NCI-H1417 (cell line): Measurements from ENCODE around the gene LHPP.
"Not testable (repeated sequence)": the region's sequence is repeated elsewhere in the genome, so short reads cannot be mapped to it uniquely, and the experiment has no call there.

Experiments used
- DNase-seq, 3 experiments: peaks; one replicate each; lab custom pipeline; 2025; lab: John Stamatoyannopoulos, UW

Gene LHPP

DNA sequence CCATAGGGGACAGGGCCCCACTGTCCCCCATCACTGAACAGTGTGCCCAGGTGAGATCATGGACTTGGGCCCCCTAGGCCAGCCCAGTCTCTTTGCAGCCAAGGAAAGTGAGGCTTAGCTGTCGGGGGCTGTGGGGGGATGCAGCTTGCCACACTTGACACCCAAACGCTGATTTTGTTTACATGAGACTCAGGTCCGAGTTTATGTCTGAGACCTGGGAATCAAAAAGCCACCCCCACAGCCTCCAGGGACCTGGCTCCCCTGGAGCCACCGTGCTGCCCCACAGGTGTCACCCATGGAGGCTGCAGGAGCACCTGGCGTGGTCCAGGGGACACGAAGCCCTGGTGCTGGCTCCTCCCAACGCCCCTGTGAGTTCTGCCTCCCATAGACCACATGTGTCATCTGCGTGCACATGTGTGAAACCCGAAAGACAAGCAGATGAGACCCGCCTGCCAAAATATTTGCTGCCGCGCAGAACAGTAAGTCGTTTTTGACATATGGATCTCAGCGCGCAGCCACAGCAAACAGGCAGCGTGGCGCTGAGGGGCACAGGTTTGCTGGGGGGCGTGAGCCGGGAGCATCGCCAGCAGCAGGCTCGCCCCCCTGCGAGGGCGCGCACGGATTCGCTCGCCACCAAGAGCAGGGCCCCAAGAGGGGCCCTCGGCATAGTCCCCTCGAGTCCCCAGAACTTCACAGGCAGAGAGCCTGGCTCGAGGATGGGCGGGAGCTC is 112.3 kb downstream of the LHPP start:
- DNase-seq = no peak

DNA sequence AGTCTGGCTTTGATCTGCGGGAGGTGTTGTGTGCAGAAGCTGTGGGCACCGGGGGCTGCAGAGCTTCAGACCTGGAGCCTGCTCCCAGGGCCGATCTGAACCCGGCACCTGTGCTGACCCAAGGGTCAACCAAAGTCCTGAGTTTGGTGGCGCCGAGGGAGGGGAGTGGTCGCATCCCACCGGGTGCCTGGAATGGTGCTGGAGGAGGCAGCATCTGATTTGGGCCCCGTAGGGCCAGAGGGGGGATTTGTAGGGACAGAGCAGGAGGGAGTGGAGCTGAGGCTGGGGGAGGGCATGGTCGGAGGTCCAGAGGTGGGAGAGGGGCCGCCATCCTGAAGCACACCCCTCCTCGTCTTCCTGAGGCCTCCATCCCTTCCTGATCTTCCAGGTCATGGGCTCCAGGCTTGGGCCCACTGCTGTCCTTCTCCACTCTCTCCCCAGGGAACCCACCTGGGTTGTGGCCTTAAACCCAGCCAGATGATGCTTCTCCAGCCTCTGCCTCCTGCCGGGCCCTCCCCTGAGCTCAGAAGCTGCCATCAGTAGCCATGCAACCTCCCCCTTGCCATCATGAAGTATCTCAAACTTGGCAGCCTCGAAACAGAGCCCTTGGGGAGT is 112.9 kb downstream of the LHPP start:
- no peak for DNase-seq

DNA sequence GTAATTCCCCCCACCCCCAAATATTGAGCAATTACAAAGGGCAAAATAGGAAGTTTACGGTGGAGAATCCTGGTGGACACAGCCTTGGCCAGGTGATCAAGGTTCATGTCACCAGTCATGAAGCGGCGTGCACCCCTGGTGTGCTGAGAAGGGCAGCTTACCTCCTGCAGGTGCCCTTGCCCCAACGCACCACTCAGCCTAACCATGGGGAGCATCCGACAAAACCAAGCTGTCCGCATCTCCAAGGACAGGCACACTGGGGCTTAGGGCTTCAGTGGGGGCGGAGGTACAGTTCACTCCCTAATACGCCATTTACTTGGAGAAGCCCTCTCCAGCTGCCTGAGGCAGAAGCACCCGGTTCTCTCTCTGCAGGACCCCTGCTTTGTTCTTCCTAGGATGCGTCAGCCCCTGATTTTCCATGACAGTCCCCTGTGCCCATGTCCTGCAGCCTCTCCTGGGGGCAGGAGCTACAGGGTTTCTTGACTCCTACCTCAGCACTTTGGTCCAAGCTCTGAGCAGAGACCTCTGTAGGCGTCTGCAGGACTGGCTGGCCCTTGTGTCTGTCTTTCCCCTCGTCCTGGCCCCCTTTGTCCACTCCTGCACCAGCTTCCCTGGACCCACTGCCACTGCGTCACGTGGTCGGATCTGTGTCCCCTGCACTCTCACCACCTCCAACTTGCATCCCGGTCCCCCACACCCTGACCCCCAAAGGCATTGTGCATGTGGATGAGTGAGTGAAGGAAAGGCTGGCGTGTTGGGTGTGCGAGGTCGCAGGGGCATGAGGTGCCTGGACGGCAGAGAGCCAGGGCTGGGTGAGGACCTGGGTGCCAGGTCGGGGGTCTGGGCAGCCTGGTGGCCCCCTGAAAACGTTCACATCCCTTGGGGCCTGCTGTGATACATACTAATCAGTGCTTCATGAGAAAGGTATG is 113.7 kb downstream of the LHPP start:
- DNase-seq = no peak

DNA sequence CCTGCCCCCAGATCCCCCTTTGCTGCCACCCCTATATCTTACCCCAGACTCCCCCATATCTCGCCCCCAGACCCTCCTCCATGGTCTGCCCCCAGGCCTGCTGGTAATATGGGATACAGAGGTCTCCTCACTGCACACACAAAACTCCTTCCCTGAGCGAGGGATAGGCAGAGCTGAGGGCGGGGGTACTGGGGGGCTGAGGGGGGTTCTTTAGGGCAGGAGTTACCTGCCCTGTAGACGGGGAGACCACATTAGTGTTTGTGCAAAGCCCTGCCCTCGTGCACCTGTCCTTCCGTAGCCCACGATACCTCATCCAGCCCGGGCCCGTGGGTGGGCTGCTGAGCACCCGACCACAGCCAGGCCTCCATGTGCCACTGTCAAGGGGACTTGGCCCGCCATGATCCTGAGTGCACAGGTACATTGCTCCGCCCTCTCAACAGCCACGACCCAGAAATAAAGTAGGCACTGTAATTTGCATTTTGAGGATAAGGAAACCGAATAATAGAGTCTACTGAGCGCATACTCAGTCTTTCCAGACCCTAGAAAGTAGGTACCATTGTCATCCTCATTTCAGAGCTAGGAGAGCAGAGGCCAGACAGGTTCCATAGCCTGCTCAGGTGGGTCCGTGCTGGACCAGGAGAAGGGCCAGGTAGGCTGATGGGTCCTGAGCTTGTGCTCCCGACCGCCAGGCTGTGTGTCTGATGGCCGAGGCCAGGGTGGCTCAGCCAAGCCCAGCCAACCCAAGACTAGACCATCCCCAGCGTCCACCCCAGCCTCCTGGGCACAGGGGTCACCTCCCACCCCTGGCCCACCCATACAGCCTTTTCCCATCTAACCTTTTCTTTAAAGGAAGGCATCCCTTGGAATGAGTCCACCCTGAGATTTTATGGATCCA is 115.2 kb downstream of the LHPP start:
- no peak for DNase-seq

DNA sequence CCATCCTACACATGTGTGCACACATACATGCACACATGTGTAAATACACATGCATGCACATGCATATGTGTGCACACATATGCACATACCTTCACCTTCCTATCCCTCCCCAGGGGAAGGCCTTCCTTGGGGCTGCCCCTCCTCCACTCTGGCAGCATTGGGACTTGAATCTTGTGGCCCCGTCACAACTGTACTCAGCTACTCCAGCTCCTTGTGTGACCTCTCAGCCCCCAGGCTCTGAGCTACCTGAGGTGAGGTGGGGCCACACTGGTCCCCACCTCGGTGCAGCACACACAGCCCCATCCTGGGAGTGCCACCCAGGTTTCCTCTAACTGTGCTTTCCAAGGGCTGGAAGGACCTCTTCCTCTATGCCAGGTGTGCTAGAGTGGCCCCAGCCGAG is 116.0 kb downstream of the LHPP start:
- no peak for DNase-seq

DNA sequence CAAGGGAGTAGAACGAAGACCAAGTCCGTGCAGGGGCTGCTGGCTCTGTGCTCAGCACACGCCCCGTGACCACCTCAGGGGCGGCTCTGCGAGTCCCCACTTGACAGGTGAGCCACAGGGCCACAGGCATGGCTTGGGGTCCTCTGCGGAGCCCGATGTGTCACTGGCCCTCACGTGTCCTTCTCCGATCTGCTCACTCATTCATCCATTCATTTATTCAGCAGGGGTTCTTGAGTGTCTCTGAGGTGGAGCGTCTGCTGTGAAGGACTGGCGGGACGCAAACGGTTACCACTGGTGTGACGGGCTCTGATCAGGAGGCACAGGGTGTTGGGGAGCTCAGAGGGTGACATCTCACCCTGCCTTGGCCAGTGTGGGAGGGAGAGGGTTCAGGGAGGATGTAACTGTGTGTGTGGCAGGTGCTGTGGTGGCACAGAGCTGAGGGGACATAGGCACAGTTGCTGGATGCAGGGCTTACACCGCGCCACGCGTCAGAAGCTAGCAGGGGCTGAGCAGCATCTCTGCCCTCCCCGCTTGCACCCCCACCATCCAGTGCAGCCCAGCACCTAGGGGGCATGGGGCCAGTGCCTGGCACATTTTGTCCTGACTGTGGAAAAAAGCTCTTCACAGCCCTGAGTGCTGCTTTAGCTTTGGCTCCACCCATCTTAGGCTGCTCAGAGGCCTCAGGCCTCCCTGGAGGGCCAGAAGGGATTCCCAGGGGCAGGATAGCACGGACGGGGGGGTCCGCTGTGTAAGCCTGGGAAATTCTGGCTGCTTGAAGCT is 116.8 kb downstream of the LHPP start:
- no peak for DNase-seq

DNA sequence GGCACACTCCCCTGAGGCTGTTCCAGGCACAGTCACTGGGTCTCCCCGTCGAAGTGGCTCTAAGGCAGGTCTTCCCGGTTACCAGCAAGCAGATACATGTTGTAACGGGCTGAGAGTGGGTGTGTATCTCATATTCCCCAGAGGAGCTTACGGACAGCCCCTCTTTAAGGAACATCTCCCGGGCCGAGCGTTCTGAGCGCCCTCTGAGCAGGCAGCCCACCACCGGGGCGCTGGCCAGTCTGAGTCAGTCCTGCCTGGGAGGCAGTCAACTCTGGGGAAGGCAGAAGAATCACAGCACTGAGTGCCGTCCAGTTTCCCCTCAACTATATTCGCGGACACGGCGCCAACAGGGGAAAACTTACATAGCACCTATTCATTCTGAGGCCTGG is 117.4 kb downstream of the LHPP start:
- no peak for DNase-seq

DNA sequence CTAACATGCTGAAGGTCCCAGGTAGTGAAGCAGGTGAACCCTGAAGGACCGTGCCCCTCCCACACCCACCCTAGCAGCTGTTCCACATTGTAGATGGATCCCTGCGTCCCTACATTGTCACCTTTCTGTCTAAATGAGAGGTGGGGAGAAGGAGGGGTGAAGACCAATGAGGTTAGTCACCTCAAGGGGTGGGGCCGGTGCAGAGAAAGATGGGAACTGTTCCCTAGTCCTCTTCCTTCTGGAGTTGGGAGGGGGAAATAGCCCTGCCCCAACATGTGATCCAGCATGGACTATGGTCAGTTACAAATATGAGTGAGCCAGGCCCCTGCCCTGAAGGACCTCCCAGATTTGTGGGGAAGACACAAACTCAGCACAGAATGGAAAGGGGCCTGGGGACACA is 124.5 kb downstream of the LHPP start:
- no peak for DNase-seq

DNA sequence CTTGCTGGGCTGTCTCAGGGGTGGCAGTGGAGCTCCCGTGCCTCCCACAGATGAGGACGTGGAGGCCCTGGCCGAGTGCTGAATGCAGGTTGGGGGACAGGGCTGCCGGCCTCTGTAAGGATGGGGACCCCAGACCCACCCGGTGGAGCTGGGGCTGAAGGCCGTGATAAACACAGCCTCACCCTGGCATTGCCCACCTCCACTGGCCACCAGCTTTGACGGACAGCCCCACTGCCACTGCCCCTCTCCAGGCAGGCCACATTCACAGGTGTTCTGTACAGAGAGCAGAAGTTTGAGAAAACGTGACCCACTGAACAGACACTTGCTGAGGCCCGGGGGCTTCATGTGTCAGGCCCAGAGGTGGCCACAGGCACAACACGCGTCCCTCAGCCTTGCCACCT is 126.2 kb downstream of the LHPP start:
- DNase-seq = no peak

DNA sequence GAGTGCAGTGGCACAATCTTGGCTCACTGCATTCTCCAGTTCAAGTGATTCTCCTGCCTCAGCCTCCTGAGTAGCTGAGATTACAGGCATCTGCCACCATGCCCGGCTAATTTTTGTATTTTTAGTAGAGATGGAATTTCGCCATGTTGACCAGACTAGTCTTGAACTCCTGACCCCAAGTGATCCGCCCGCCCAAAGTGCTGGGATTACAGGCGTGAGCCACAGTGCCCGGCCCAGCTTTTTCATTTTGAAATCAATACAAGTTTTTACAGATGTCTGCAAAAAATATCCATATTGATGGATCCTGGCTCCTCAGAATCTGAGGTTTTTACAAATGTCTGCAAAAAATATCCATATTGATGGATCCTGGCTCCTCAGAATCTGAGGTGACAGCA is 126.7 kb downstream of the LHPP start:
- DNase-seq = not testable (repeated sequence)

DNA sequence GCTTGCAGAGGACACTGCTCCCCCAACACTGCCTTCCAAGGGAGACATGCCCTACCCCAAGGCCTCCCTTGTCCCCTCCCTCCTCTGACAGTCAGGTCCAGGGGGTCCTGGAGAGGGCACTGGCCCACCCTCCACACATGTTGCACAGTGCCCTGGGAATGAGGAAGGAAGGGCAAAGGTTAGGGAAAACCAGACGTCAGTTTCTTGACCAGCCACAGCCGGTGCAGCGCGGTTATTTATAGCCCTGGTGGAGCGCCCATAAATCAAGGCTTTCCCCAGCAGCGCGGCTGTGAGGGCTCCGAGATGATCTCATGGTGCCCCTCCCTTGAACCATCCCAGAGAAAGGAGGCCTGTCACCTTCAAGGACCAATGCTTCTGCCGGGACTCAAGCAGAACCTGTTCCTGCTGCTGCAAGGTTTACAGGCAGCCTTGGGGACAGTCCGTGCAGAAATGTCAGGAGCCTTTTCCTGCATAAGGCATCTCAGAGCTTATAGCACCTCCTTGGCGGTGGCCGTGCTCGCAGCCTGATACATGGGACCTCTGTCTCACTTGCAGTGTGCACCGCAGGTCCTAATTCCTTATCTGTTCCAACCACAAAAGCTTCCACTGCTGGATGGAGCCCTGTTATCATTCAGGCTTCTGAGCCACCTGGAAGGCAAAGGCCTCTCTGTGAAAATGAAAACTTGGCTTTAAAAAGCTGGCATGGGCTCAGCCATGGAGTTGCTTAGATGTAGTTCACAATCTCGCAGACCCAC is 127.3 kb downstream of the LHPP start:
- DNase-seq = peak; percentile 30 to 78 (median 31)

DNA sequence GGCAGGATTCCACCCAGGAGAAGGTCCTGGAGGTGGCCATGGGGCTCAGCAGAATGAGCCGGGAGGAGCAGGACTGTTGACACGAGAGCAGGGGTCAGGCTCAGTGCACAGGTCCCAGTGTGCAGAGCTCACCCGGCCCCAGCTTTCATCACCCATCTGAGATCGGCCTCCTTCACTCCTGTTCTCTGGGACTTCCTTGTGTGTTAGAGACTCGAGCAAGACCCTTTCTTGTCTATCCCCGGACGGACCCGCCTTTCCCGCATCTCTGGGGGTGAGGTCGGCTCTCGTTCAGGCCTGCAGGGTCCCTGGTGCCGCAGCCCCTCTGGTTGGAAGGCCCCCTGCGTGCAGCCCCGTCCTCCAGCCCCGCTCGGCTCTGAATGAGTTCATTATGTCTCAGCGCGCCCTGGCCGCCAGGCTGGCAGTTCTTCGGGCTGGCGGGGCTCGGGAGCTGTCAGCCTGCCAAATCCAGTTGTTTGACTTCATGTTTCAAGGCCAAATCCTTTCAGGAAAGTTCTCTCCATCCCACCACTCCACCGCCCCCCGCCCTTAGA is 127.9 kb downstream of the LHPP start:
- no peak for DNase-seq

DNA sequence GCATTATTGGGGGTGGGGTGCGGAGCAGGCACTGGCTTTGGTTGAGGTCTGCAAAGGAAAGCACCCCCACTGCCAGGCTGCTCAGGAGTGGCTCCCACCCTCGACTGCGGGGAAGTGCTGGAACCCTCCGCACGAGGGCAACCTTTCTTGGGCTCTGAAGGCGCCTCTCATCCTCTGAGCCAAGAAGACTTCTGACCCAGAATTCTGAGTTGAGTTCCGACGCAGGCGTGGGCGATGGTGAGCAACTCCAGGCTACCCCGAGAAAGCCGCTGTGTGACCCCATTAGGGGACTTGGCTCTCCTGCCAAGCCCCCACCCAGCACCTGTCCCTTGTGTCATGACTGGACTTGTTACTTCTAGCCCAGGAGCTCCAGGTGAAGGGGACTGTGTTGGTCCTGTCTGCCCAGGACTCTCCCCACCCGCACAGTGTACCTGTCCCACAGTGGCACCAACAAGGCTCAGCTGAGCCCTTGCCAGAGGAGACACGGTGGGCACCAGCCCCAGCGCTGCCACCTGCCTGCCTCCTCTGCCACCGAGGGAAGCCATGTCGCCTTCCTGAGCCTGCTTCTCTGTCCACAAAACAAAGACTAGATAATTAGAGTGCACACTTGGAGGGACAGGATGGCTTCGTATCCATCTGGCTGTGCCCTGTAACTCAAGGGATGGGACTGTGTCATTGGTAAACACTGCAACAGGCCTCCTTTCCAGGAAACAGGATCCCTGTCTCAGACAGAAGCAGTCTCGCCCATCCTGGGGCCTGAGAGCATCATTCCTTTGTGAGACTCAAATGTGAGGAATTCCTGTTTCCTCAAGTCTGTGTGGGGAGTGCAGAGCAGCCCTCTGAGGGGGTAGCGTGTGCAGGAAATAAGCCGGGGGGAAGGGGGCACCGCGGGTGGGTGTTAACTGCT is 128.8 kb downstream of the LHPP start:
- DNase-seq = no peak

DNA sequence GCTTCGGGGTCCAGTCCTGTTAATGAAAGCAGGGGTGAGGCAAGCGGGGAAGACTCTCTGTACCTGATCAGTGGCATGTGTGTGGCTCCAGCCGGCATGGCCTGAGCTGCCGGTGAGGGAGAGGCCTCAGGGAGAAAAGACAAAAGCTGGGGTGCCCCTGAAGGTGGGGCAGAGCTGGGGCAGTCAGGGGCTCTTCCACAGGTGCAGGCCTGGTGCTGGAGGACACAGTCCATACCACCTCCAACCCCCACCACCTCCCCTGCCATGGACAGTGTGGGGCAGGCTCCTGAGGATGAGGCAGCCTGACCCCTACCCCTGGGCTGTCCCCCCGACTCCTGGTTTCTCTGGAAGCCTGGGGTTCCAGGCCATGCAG is 129.5 kb downstream of the LHPP start:
- no peak for DNase-seq

DNA sequence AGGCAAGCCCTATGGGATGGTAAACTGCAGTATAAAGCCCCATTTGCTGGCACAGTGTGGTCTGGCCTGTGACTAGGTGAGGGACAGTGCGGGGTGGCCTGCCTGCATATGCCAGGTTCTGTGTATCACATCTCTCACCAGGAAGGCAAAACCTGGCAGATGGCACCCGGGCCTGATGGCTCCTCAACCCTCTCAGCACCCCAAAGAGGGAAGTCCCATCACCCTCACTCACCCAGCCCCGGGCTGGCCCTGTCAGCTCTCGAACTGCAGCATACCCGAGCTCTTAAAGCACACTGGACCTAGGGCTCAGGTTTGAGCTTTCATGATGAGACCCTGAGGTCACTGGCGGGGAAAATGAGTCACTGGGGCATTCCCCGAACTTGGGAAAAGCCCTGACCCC is 130.5 kb downstream of the LHPP start:
- DNase-seq = no peak

DNA sequence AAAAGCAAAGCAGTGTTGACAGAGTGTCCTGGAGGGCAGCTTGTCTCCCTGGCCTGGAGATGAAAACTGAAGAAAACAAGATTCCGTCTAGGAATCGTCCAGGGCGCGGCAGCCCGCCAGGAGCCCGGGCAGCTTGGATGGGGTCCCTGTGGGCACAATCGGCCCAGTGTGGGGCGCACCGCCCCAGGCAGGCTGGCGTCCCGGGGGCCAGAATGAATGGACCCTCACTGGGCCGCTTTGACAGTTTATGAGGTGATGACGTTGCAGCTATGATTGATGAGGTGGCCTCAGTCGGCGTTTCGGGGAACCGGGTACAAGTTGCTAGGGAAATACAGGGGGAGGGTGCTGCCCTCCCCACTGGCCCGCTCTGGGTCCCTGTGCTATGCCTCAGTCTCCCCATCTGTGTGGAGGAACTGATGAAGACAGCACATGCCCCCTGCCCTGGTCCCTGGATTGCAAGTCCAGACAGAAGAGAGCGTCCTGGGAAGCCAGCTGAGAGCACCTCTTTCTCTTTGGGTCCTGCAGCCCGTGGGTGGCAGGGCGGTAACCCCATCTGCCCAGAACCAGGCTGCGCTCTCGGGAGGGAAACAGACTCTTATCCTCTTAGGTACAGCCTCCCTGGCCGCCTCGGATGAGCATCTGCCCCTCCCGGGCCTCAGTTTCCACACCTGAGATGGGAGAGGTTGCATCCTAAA is 131.3 kb downstream of the LHPP start:
- DNase-seq = no peak

DNA sequence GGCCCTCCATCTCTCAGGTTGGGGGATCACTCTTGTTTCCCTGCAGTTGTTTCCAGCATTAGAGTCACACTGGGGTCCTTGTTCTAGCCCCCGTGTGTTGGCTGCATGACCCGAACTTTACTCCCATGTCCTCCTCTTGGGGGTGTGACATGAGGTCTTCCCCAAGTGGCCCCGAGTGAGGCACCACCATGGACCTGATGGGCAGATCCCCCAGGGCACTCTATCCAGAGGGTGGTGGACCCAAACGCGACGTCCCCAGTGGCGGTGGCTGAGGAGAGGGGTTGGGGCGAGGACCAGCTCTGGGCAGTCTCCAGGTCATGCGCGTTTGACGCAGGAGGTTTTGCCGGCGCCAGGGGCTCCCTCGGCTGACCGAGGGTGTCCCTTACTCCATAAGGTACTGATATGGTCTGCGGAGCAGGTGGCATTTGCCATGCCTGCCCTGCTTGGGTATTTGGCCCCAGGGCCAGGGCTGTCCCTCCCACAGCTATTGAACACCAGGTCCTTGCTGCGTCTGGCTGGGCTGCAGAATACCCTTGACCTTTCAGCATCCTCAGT is 131.9 kb downstream of the LHPP start:
- DNase-seq = no peak

DNA sequence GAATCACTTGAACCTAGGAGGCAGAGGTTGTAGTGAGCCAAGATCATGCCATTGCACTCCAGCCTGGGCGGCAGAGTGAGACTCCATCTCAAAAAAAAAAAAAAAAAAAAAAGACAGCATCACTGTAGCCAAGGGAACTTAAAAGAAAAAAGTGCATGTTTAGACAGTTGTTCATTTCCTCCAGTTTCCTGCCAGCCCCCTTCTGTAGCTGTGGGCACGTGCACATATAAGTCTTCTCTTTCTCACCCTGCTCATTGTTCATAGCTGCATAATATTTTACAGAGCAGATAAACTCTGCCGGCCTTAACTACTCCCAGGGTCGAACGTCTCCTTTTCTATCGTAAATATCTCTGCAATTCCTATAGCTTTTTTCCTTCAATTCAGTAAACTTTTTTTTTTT is 132.6 kb downstream of the LHPP start:
- no peak for DNase-seq
